HG02852 (cell line): Measurements from ENCODE around the gene GPRIN1.
A peak's percentile ranks its signal among the peaks of the same experiment; 100 is the strongest.

Experiments
- ATAC-seq: cut with Tn5 transposase; IDR thresholded peaks from one replicate; pipeline ENCODE4 v1.9.1; 2021; ENCODE audit warnings: mild to moderate bottlenecking, moderate library complexity; ENCODE audit not compliant: unreplicated experiment

GPRIN1 gene

DNA sequence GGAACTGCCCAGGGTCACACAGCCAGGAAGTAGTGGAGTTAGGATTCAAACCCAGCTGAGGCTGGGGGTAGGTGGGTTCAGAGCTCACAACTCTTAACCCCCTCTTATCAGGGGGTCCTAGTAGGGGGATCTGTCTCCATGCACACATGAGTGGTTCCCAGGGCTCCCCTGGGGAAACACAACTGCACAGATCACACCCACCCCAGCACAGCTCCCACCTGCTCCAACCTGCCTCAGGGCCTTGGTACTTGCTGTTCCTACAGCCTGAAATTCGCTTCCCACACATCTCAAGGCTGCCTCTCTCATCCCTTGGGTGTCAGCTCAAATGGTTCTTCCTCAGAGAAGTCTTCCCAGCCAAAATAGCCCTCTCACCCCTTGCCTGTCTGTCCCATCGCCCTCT lies 15.6 kb upstream of the GPRIN1 start:
- no peak for ATAC-seq

DNA sequence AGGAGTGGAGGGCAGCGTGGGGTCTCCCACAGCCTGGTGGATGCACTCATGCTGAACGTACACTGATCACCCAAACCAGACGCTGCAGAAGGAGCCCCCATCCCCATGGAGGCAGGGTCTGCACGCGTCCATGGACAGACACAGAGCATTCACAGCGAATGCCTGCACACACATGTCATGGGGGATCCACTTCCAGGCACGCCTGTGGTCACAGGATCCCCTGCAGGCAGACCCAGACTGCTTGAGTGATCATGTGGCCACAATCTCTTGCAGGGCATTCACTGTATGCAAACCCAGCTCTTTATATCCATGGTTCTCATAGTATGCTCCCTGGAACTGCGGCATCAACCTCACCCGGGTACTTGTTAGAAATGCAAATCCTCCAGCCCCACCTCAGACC lies 15.0 kb upstream of the GPRIN1 start:
- no peak for ATAC-seq

DNA sequence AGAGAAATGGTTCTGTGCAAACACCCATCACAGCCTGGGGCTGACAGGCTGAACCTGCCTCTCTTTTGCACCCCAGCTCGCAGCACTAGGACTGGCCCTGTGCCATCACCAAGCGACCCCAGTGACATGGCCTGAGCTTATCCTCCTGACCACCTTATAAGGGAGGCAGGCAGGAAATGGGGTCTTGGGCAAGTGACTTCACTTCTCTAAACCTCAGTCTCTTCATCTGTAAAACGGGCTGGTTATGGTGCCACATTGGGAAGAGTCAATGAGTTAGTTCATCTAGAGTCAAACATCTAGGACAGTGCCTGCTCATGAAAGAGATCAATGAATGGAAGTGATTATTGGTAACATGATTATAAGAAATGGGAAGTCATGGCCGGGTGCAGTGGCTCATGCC lies 14.2 kb upstream of the GPRIN1 start:
- no peak for ATAC-seq

DNA sequence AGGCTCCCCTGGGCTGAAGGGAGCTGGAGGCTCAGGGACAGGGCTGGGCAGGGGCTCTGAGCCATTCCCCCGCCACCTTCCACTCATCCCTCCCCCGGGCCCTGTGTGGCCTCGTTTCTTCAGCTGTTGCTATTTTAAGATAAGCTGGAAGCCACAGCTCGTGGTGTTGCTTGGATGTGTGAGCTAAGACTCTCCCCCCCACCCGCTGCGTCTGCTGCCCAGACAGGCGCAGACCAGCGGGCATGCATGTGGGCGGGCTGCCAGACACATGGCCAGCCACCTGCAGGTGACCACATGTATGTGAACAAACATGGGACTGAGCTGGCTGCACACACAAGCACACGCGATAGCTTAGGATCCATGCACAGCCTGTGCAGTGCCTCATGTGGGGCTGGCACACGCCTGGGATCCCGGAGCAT lies 11.7 kb upstream of the GPRIN1 start:
- no peak for ATAC-seq

DNA sequence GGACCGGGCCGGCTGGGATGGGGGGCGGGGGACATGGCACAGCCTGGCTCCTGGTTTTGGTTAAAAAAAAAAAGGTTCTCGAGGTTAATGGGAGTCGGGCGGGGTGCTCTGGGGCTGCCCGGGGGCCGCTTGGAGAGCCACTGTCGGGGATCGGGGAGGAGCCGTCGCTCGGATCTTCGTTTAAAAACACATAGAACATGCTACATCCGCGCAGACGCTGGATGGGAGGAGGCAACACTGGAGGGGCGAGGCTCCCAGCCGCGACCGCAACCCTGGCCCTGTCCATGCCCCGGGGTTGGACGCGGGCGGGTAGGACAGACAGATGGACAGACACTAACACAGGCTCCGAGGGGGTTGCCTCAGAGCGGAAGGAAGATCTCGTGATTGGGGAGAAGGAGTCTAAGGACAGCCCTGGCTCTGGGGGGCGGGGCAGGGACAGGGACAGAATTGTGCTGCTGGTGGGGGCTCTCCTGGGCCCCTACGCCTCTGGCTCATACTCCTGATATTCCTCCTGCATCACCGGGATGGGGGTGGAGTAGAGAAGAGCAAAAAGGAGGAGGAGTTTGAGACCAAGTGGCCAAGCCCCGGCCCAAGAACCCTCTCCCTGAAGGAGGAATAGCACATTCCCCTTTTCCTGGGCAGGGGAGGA lies 10.5 kb upstream of the GPRIN1 start:
- ATAC-seq, result no peak

DNA sequence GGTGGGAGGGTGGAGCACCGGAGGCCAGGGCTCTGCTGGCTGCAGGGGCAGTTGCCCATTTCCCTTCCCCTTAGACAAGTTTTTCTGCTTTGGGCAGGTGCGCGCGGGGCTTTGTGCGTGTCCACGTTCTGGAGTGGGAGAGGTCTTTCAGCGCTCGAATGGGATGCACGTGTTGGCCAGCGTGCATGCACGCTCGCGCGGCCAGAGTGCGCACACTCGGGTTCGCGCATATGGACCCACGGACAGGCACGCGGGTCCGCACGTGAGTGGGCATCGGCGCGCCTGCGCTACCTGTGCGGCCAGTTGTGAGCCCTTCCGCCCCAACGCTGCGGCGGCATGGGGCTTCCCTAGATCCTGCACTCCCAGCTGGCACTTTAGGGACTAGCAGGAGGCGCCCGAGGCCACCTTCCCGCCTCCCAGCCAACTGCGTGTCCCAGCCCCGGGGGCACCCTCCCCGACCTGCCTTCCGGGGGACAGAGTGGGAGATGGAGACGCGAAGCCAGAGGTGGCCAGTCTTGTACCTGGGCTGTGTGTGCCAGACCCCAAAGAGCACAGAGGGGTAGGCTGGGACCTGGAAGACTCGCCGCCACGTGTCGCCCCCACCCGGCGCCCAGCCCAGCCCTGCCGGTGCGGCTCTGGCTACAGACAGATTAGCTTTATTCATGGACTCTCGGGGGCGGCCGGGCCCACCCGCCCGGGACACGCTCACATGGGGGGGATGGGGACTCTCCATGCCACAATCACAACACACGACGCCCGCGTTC lies 9.8 kb upstream of the GPRIN1 start:
- ATAC-seq, result no peak

DNA sequence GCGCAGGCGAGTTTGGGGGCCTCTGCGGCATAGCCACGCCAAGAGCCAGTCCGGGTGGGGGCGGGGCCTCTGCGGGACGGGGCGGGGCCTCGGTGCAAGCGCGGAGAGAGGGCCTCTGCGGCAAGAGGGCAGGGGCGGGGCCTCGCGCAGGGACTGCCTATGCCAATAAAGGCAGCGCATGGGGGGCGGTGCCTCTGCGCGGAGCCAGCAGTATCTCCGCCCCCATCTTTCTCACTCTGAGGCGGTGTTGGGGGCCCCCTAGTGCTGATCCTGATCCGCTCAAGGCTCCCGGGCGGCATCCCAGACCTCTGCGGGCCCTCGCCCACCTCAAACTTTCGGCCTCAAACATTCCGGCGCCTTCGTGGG lies 9.2 kb upstream of the GPRIN1 start:
- peak; percentile 79 for ATAC-seq

DNA sequence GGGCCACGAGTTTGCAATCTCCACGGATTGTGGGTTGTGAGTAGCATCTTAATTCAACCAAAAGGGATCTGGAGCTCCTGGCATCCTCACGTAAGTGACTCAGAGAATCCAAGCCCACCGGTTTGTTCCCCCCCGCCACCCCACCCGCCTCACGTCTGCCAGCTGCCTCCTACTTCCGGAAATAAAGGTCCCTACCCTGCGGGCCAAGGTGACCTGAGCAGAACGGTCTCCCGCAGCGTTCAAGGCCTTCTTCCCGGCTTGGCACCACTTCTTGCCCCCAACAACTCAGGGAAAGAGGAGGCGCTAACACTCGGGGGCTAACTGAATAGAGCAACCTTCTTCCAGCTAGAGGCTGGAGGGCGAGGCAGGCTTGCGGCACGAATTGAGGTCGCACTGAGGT lies 8.8 kb upstream of the GPRIN1 start:
- no peak for ATAC-seq

DNA sequence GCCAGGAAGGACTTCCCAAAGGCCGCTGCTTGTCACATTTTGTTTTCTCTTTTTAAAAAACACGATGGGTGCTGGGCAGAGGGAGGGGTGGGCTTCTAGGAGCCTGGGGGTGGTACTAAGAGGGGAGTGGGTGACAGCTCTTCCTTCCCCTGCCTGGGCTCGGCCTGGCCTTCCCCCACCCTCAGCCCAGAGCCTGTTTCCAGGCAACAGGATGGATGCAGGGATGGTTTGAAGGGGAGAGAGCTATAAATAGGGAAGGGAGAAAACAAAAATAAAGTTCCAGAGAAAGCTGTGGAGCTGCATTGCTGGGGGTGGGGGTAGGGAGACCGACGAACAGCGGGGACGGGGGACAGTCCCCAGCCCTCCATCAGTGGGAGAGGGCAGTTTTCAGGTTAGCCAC lies 6.6 kb upstream of the GPRIN1 start:
- ATAC-seq, result no peak

DNA sequence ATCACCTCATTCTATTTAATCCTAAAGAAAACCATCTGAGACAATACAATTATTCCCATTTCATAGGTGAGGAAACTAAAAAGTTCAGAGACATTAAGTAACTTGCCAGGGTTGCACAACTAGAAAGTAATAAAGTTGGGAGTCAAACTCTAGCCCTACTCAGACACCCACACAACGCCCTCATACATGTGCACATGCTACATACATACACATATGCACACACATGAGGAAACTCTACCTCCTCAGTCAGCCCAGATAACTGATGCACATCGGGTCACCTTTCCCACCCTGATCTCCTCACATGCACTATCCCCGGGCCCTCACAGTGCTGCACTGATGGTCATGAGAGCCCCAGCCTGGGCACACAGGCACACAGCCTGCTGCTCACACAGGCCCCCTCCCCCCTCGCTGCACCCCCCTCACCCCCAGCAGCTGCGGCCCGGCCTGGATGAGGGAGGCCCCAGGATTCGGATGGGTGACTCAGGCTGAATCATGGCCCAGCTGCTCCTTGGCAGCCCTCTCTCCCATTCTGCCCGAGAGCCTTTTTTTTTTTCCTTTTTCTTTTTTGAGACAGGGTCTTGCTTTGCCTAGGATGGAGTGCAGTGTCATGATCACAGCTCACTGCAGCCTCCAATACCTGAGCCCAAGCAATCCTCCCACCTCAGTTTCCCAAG lies 5.0 kb upstream of the GPRIN1 start:
- no peak for ATAC-seq

DNA sequence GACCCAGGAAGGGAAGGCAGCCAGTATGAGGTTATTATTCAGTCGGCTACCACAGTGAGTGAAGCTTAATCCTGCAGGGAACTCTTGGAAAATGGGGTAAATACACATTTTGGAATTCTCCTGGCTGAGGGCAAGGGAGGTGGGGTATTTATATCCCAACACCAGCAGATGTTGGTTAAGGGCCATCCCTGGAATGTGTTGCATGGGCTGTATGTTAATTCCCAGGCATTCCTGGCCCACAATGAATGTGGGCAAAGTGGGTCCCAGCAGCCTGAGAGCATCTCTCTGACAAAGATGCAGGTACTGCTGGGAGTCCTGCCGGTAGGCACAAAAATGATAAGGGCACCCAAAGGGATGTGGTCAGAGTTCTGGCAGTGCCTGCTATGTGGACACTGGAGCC lies 2.9 kb upstream of the GPRIN1 start:
- no peak for ATAC-seq

DNA sequence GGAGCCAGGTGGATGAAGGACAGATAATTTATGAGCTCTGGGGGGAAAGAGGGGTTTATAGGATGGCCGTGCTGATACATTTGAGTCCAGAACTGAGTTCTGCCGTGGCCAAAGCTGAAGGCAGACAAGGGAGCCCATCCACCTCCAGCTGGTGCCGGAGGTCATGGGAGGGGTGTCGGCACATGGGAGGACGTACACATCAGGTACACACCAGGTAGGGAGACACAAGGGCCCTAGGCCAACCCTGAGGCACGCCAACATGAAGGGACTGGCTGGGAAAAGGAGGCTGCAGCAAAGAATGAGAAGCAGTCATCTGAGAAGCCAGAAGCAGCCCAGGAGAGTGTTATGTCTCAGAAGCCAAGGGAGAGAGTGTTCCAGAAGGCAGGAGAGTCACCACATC lies 2.1 kb upstream of the GPRIN1 start:
- ATAC-seq, result no peak

DNA sequence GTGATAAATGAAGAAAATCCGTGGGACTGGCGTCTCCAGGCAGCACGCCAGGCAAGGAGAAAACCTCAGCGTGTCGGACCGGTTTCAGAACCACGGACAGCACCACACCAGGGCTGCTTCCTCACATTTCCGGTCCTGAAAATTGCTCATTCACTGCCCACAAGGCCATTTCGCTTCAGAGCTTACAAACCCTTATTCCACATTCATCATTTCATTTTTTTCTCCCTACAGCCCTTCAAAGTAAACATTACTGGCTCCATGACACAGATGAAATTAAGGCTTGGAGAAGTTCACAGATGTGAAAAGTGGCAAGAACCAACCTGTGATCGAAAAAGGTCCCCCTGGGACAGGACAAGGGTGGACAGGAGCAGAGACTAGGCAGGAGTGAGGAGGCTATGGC lies 1.5 kb upstream of the GPRIN1 start:
- no peak for ATAC-seq

DNA sequence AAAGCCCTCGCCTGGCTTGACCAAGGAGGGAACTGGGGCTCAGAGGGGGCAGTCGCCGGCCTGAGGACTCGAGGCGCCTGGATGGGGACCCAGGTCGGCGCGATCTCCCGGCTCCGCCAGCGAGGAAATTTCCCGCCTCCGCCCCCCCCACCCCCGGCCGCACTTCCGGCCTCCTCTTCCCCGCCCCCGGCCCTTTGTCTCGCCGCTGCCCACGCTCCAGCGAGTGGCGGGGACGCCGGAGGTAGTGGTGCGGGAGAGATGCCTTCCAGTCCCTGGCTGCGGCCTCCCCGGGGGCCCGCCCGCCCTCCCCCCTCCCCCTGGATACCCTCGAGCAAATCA lies 448 bp upstream of the GPRIN1 start:
- ATAC-seq, result peak; percentile 15

DNA sequence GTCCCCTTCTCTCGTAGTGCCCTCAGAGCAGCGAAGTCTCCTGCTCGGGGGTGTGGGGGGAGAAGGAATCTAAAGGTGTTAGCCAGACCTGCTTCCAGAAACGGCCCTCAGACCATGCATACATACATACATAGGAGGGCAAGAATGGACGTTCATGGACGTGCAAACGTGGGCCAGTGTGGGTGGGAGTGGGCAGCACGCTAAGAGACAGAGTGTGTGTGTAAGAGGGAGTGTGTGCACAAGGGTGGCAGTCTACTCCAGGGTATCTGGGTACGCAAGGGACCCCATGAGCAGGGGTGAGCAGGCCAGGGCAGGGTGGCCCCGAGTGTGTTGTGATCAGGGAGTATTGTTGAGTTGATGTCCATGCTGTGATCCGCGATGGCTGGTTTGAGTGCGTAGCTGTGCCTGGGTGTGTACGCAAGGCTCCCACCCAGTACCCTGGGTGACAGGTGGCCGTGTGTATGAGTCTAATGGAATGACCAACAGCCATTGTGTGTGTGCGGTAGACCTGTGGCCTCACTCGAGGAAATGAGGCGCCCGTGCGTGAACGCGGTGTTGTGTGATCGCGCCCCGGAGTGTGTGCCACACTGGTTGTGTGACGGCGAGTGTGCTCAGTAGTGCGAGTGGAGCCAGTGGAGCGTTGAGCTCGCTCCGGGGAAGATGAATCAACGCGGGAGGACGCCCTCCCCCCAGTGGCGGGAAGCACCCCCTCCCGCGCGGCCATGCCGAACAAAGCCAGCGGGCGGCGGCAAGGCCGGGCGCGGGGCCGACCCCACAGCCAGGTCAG lies 826 bp downstream of the GPRIN1 start:
- no peak for ATAC-seq

DNA sequence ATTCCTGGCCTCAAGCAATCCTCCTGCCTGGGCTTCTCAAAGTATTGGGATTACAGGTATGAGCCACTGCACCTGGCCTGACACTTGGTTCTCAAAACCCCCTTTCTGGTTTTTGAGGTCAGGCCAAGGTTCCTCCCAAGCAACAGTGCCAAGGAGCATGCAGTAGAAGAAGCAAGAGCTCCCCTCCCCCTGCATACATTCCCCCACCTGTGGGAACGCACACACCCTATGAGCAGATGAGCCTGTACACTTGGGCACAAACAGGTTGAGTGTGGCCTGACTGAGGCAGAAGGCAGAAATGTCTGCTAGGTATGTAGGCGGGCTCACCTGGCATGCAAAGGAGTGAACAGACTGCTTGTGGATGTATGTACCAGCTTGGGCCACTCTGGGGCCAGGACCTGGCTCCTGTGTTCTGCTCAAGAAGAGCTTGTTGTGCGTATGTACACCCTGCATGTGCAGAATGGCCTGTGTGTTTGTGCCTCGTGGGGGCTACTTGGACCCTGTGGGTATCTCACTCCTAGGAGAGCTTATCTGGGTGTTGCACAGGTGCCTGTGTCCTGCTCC lies 1.7 kb downstream of the GPRIN1 start:
- ATAC-seq, result no peak

DNA sequence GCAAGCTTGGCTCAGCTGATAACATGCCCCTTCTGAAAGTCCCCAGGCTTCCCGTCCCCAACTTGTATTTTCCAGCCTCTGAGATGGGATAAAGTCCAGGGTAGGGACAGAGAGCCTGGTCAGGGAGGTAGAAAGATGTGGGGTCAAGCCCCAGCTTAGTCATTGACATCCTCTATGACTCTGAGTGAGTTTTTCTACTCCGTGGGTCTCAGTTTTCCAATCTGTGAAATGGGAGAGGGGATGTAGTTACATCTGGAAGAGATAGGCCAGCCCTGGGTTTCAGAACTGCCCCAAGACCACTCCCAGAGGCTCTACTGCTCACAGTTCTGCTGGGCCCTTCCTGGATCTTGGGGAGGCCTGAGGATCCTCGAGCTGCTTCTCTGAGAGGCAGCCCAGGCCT lies 3.1 kb downstream of the GPRIN1 start:
- ATAC-seq, result no peak

DNA sequence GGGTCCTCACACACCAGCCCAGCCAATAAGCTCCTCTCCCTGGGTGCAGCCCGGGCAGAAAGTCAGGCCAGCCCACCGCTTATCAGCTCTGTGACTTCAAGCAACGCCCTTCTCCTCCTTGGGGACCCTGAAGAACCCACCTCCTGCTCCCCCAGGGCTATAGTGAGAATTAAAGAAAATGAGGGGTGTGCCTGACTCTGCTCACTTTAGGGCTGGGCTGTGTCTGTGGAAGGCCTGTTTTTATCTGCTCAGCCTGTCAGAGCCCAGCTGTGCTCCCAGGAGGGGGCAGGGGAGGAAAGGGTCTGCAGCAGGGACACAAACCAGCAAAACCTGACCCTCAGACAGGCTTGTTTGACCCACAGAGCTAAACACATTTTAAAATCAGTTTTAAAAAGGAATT lies 3.9 kb downstream of the GPRIN1 start:
- ATAC-seq, result no peak

DNA sequence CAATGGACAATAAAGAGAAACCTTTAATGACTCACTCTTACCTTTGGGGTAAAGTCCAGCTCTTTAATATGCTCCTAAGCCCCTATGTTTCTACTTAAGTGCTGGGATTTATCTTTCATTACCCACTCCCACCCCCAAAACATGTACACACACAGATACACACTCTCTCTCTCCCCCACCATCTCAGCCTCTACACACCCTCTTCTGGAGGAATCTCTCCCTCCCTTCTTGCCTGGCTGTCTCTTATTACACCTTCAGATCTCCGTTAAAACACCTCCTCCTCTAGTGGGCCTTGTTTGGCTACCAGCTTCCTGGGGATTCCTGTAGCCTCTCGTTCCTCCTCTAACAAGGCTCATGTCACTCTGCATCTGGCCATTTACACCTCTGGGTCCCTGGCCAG lies 6.9 kb downstream of the GPRIN1 start:
- no peak for ATAC-seq

DNA sequence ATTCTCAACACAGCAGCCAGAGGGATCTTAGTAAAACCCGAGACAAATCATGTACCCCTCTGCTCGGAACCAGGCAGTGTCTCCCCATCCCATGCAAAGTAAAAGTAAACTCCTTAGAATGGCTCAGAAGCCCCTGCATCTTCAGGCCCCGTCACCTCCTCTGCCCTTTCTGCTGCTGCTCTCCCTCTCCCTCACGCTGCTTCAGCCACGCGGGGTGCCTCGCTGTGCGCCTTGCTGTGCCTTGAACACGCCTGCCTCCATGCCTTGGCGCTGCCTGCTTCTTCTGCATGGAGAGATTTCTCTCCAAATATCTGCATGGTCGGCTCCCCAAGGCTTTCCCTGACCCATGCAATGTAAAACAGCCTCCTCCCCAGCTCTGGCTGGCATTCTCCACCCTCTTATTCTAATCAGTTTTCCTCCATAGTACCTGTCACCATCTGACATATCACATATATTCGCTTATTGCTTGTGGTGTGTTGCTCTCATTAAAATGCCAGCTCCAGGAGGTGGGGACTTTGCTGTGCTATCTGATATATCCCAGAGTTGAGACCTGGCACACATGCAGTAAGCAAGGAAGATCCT lies 8.0 kb downstream of the GPRIN1 start:
- ATAC-seq, result no peak
